Measurements from ENCODE around the gene EEF1A2. TPM values are rescaled to one million over a fixed set of nuclear protein-coding genes. Genes with fewer than 3 reads are reported as not detected.

EEF1A2 gene
- polyA plus RNA-seq, 3 donors, result 0.08 TPM; not detected in 2

DNA sequence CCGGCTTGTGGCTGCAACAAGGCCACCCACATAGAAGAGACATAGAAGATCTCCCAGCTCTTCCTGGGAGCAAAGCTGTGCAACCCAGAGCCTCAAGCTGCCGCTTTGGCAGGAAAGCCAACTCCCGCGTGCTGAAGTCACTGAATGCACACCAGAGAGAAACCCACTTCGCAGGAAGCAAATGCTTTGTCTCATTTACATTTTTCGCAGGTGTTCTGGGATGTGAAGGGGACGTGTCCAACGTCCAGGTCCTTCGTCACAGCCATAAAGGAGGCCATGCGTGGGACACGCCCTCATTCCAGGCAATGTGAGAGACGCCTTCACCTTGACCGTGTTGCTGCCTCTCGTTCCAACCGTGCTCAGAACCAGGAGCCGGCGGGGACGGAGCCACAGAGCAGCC, 50.9 kb downstream of the EEF1A2 start:
- Histone ChIP-seq H3K27ac (ENCODE audit: low read depth in 1 of 2, low read length in 2 of 2) (no peak overlapping the region), H3K79me2 (ENCODE audit: insufficient read depth, low read length) (no peaks in the 10 kb centered on the region), H3K36me3 (replicated peaks in 1 of 2; ENCODE audit: control insufficient read depth in 1 of 2, insufficient read depth in 2 of 2, low read length in 2 of 2) (no peaks in the 10 kb centered on the region), H3K4me2 (replicated peaks; ENCODE audit: extremely low read depth, low read length, poor library complexity, severe bottlenecking) (no peak overlapping the region), H3K4me3 (replicated peaks in 1 of 3; ENCODE audit: low read depth in 2 of 3, low read length in 3 of 3) (no peak overlapping the region), H4K20me1 (ENCODE audit: insufficient read depth, low read length) (no peaks in the 10 kb centered on the region), H3K4me1 (ENCODE audit: control insufficient read depth in 1 of 2, insufficient read depth in 2 of 2, low read length in 2 of 2) (no peaks in the 10 kb centered on the region), H2AFZ (ENCODE audit: insufficient read depth, low read depth, low read length, poor library complexity, severe bottlenecking) (no peak overlapping the region), H3K27me3 (ENCODE audit: control insufficient read depth in 2 of 2, insufficient read depth in 2 of 2, low read length in 2 of 2) (no peaks in the 10 kb centered on the region), H3K9ac (ENCODE audit: insufficient read depth, low read length, poor library complexity, severe bottlenecking) (no peak overlapping the region), H3K9me3 (replicated peaks in 1 of 2; ENCODE audit: control insufficient read depth in 1 of 2, insufficient read depth in 1 of 2, low read length in 2 of 2) (peaks cover 5 to 9% of the 10 kb centered on the region in 2 donors)
- 77% methylated on average over 18 of the region's 18 CpGs for WGBS (ENCODE audit: insufficient coverage)
- Mint-ChIP-seq H3K27me3 (ENCODE audit: low read depth in 3 of 3) (peaks cover 0 to 8% (median 8%) of the 10 kb centered on the region in 3 donors), H3K4me3 (no peak overlapping the region), H3K36me3 (no peaks in the 10 kb centered on the region), H3K27ac (no peak overlapping the region), H3K4me1 (no peaks in the 10 kb centered on the region), H3K9me3 (peaks cover 0 to 12% (median 7%) of the 10 kb centered on the region in 7 donors)
- TF ChIP-seq, protein P1, sequence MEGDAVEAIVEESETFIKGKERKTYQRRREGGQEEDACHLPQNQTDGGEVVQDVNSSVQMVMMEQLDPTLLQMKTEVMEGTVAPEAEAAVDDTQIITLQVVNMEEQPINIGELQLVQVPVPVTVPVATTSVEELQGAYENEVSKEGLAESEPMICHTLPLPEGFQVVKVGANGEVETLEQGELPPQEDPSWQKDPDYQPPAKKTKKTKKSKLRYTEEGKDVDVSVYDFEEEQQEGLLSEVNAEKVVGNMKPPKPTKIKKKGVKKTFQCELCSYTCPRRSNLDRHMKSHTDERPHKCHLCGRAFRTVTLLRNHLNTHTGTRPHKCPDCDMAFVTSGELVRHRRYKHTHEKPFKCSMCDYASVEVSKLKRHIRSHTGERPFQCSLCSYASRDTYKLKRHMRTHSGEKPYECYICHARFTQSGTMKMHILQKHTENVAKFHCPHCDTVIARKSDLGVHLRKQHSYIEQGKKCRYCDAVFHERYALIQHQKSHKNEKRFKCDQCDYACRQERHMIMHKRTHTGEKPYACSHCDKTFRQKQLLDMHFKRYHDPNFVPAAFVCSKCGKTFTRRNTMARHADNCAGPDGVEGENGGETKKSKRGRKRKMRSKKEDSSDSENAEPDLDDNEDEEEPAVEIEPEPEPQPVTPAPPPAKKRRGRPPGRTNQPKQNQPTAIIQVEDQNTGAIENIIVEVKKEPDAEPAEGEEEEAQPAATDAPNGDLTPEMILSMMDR (IDR thresholded peaks at IDR 0.05), result no peak
- intact Hi-C loops (cut with micrococcal nuclease), result no loop called here
- DNase-seq, result no peak

DNA sequence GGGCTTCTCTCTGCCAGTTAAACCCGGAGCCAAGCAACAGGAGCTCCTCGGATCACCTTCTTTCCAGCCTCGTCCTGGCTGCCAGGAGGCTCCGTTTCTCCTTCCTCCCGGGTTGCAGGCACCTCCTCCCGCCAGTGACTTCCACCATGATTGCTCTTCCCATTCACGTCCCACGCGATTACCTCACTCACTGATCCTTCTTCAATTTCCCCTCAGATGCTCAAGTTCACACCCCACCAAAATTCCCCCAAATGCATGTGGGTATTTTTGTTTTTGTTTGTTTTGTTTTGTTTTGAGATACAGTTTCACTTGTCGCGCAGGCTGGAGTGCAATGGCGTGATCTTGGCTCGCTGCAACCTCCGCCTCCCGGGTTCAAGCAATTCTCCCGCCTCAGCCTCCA, 51.6 kb downstream of the EEF1A2 start:
- no peaks in the 10 kb centered on the region for H3K79me2 ChIP-seq (ENCODE audit: insufficient read depth, low read length)
- no peaks in the 10 kb centered on the region for H4K20me1 ChIP-seq (ENCODE audit: insufficient read depth, low read length)
- 87% methylated on average over 9 of the region's 16 CpGs for WGBS (ENCODE audit: insufficient coverage)
- H3K4me2 ChIP-seq (replicated peaks; ENCODE audit: extremely low read depth, low read length, poor library complexity, severe bottlenecking), result no peak overlapping the region
- Mint-ChIP-seq H3K4me3 (no peak overlapping the region), H3K9me3 (peaks cover 0 to 19% (median 9%) of the 10 kb centered on the region in 7 donors), H3K4me1 (no peaks in the 10 kb centered on the region), H3K27ac (no peak overlapping the region), H3K27me3 (ENCODE audit: low read depth in 3 of 3) (peaks cover 1 to 8% (median 7%) of the 10 kb centered on the region in 3 donors), H3K36me3 (no peaks in the 10 kb centered on the region)
- intact Hi-C loops (cut with micrococcal nuclease), result no loop called here
- H3K4me1 ChIP-seq (ENCODE audit: control insufficient read depth in 1 of 2, insufficient read depth in 2 of 2, low read length in 2 of 2), result no peaks in the 10 kb centered on the region
- H3K9ac ChIP-seq (ENCODE audit: insufficient read depth, low read length, poor library complexity, severe bottlenecking), result no peak overlapping the region
- H3K27me3 ChIP-seq (ENCODE audit: control insufficient read depth in 2 of 2, insufficient read depth in 2 of 2, low read length in 2 of 2), result peaks cover 0 to under 1% of the 10 kb centered on the region in 2 donors
- H3K27ac ChIP-seq (ENCODE audit: low read depth in 1 of 2, low read length in 2 of 2), result no peak overlapping the region
- H3K36me3 ChIP-seq (replicated peaks in 1 of 2; ENCODE audit: control insufficient read depth in 1 of 2, insufficient read depth in 2 of 2, low read length in 2 of 2), result no peaks in the 10 kb centered on the region
- H2AFZ ChIP-seq (ENCODE audit: insufficient read depth, low read depth, low read length, poor library complexity, severe bottlenecking), result no peak overlapping the region
- TF ChIP-seq, protein P1 (IDR thresholded peaks at IDR 0.05), result no peak
- H3K9me3 ChIP-seq (replicated peaks in 1 of 2; ENCODE audit: control insufficient read depth in 1 of 2, insufficient read depth in 1 of 2, low read length in 2 of 2), result peaks cover 8 to 16% of the 10 kb centered on the region in 2 donors
- H3K4me3 ChIP-seq (replicated peaks in 1 of 3; ENCODE audit: low read depth in 2 of 3, low read length in 3 of 3), result no peak overlapping the region
- no peak for DNase-seq

Data from CD14-positive monocyte (primary cell).